PC-3 (cell line): ENCODE results near the gene USP22. TPM values are rescaled to one million over a fixed set of nuclear protein-coding genes. Genes with fewer than 3 reads are reported as not detected.

Experiments used
- ATAC-seq: fragments of 200-7000 bp; cut with Tn5 transposase; 2 replicates; pipeline ENCODE4 v1.9.1; 2020; ENCODE audit warnings: mild to moderate bottlenecking, moderate library complexity
- BruUV-seq: library from RNA; stranded (reverse); fragments of 400-500 nt; replicated peaks from 2 replicates; lab custom pipeline; 2021; lab: Mats Ljungman, UMichigan
- CTCF ChIA-PET: fragments of 300-600 bp; sonication (Branson Sonifier 250); formaldehyde crosslinking; loops from one replicate; lab custom pipeline; 2022; ENCODE audit warnings: antibody characterized with exemption; lab: Charles Lee
- POLR2A ChIA-PET: fragments of 300-600 bp; sonication (Branson Sonifier 250); formaldehyde crosslinking; loops from one replicate; lab custom pipeline; 2022; ENCODE audit warnings: antibody characterized with exemption; ENCODE audit not compliant: unreplicated experiment; lab: Charles Lee
- DNase-seq: peaks from one replicate; pipeline ENCODE4 v3.0.0-alpha.2; 2015
- H2AFZ ChIP-seq: fragments of 300-600 bp; sonication (generic); 2 replicates; pipeline ENCODE4 v1.6.0; 2016; ENCODE audit warnings: antibody characterized with exemption, low read length
- H3F3A ChIP-seq: fragments of 300-600 bp; sonication (generic); one replicate; pipeline ENCODE4 v1.6.0; 2017; ENCODE audit warnings: antibody characterized with exemption, low read length, control low read depth, mild to moderate bottlenecking; ENCODE audit not compliant: unreplicated experiment
- H3K27ac ChIP-seq: fragments of 300-600 bp; sonication (generic); 2 replicates; pipeline ENCODE4 v1.5.1; 2016; ENCODE audit warnings: mild to moderate bottlenecking, low read length
- H3K27me3 ChIP-seq: fragments of 300-600 bp; sonication (generic); 2 replicates; pipeline ENCODE4 v1.6.1; 2016; ENCODE audit warnings: low read length, mixed read lengths
- H3K36me3 ChIP-seq: fragments of 300-600 bp; sonication (generic); 2 replicates; pipeline ENCODE4 v1.6.1; 2016; ENCODE audit warnings: low read depth, mixed run types, low read length, mixed read lengths
- H3K4me1 ChIP-seq: fragments of 300-600 bp; sonication (generic); 2 replicates; pipeline ENCODE4 v1.5.1; 2016; ENCODE audit warnings: low read length; ENCODE audit not compliant: insufficient read depth
- H3K4me2 ChIP-seq: fragments of 300-600 bp; sonication (generic); 2 replicates; pipeline ENCODE4 v1.6.0; 2016; ENCODE audit warnings: low read length
- H3K4me3 ChIP-seq: fragments of 300-600 bp; sonication (generic); 2 replicates; pipeline ENCODE4 v1.5.1; 2016; ENCODE audit warnings: mild to moderate bottlenecking, low read length, mixed read lengths
- H3K79me2 ChIP-seq: fragments of 300-600 bp; sonication (generic); 2 replicates; pipeline ENCODE4 v1.6.1; 2017; ENCODE audit warnings: low read length, mixed read lengths
- H3K9ac ChIP-seq: fragments of 300-600 bp; sonication (generic); 2 replicates; pipeline ENCODE4 v1.6.0; 2016; ENCODE audit warnings: mild to moderate bottlenecking, low read length
- H3K9me2 ChIP-seq: fragments of 300-600 bp; sonication (generic); replicated peaks from 2 replicates; pipeline ENCODE4 v1.6.1; 2016; ENCODE audit warnings: mixed run types, low read length, mixed read lengths
- H3K9me3 ChIP-seq: fragments of 300-600 bp; sonication (generic); 2 replicates; pipeline ENCODE4 v1.6.1; 2016; ENCODE audit warnings: low read length, mixed read lengths
- H4K20me1 ChIP-seq: fragments of 300-600 bp; sonication (generic); 2 replicates; pipeline ENCODE4 v1.6.1; 2016; ENCODE audit warnings: low read length, mixed read lengths
- CTCF ChIP-seq: fragments of 300-600 bp; sonication (generic); conservative IDR thresholded peaks from 2 replicates; pipeline ENCODE4 v1.5.1; 2017; ENCODE audit warnings: antibody characterized with exemption, low read depth, mild to moderate bottlenecking, low read length
- EZH2 ChIP-seq: fragments of 300-600 bp; sonication (generic); IDR thresholded peaks from one replicate; pipeline ENCODE4 v1.6.1; 2017; ENCODE audit warnings: antibody characterized with exemption, mild to moderate bottlenecking, low read length; ENCODE audit not compliant: unreplicated experiment
- EZH2phosphoT487 ChIP-seq: fragments of 300-600 bp; sonication (generic); IDR thresholded peaks from 2 replicates; pipeline ENCODE4 v1.6.1; 2018; ENCODE audit warnings: mild to moderate bottlenecking, antibody characterized with exemption, low read length, borderline replicate concordance
- intact Hi-C: fragments of 100-400 bp; cut with micrococcal nuclease; formaldehyde crosslinking; loops from 2 replicates; pipeline ENCODE4 v1.9.0; 2023
- total RNA-seq: library from RNA; depleted of rRNA; stranded (reverse); fragments of >200 nt; gene quantifications from 2 replicates; pipeline ENCODE4 v1.2.3, GENCODE V29; 2014

The USP22 gene
- total RNA-seq, 1 experiment from 2014 or later: 188 TPM

DNA sequence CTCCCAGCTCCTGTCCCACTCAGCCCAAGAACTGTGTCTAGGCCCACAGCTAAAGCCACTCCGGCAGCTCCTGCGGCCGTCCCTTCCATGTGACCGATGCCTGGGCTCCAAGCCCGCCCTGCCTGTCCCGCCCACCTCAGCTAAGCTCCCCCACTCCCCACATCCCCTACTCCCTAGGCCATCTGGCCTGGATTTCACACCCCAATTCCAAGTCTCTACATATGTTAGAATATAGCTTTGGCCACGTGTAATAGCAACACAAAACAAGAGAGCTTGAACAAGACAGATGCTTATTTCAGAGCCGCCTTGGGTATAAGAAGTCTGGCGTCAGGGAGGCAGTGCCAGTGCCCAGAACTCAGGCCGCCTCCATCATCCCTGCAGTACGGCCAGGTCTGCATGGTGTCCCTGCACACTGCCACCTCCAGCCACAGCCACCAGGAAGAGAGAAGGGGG, 30.0 kb upstream of the USP22 start:
- intact Hi-C loops: no loop called here
- H3K9ac ChIP-seq: no peak overlapping the region
- ChIA-PET POLR2A (no interaction called here), CTCF (no interaction called here)
- no peaks in the 10 kb centered on the region for H3F3A ChIP-seq
- no peak overlapping the region for H3K4me2 ChIP-seq
- H3K4me1 ChIP-seq: no peaks in the 10 kb centered on the region
- no peak overlapping the region for H2AFZ ChIP-seq
- no peaks in the 10 kb centered on the region for H4K20me1 ChIP-seq
- no TSS peak for BruUV-seq
- no peaks in the 10 kb centered on the region for H3K9me2 ChIP-seq
- H3K36me3 ChIP-seq: no peaks in the 10 kb centered on the region
- H3K27ac ChIP-seq: no peak overlapping the region
- DNase-seq: no peak
- H3K9me3 ChIP-seq: no peaks in the 10 kb centered on the region
- TF ChIP-seq EZH2phosphoT487 (no peak), CTCF (no peak), EZH2 (no peak)
- no peak overlapping the region for H3K4me3 ChIP-seq
- H3K27me3 ChIP-seq: no peaks in the 10 kb centered on the region; the same call in 1 of the 2 replicates
- ATAC-seq: no peak
- H3K79me2 ChIP-seq: no peaks in the 10 kb centered on the region

DNA sequence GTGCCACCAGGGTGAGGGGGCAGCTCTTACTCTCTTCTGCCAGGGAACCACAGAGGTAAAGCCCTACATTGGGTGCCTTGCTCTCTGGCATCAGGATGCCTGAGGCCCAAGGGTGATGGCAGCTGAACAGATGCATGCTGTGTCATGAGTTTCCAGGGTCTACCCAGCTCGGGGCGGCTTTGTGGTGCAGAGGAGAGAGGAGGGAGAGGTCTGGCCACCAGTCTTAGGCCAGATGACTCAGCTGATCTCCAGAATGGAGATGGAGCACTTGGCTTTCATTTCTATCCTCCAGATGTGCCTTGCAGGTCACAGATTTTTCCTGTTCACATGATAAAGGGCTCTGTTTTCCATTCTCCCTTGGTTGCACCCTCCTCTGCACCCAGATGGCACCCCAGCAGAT, 23.6 kb upstream of the USP22 start:
- no peaks in the 10 kb centered on the region for H3K79me2 ChIP-seq
- no peak for ATAC-seq
- CTCF ChIA-PET: no interaction called here
- TF ChIP-seq CTCF (no peak), EZH2 (no peak), EZH2phosphoT487 (no peak)
- H3K4me3 ChIP-seq: no peak overlapping the region
- H3K27me3 ChIP-seq: no peaks in the 10 kb centered on the region
- H3K9me3 ChIP-seq: no peaks in the 10 kb centered on the region
- no peaks in the 10 kb centered on the region for H4K20me1 ChIP-seq
- DNase-seq: no peak
- intact Hi-C loops: no loop called here
- H3K9me2 ChIP-seq: no peaks in the 10 kb centered on the region
- no peaks in the 10 kb centered on the region for H3K36me3 ChIP-seq
- H2AFZ ChIP-seq: no peak overlapping the region
- POLR2A ChIA-PET: no interaction called here
- no peak overlapping the region for H3K27ac ChIP-seq
- H3K4me2 ChIP-seq: no peak overlapping the region
- H3F3A ChIP-seq: no peaks in the 10 kb centered on the region
- H3K9ac ChIP-seq: no peak overlapping the region
- H3K4me1 ChIP-seq: no peaks in the 10 kb centered on the region
- no TSS peak for BruUV-seq

DNA sequence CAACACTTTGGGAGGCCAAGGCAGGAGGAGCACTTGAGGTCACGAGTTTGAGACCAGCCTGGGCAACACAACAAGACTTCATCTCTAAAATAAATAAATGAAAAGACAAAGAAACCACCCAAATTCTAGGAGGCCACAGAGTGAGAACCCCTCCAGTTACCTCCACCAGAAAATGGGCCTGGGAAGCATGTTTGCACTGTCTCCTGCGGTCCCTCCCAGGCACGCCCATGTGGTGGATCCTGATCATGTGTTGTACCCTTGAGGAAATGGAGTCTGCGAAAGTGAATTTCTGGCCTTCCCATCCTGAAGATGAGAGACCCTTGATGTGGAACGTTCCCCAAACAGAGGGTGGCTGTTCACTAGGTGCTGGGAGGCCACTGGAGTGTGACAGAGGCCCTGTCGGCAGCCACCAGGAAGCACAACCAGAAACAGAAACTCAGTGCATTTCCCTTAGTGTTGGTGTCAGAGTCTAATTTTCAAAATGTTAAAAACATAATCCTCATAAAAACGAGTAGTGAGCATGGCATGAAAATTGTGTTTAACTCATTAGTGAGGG, 19.2 kb upstream of the USP22 start:
- POLR2A ChIA-PET: no interaction called here
- Histone ChIP-seq H3K9me3 (no peaks in the 10 kb centered on the region), H3K79me2 (no peaks in the 10 kb centered on the region), H3K4me3 (no peak overlapping the region), H3K9ac (no peak overlapping the region), H3K27me3 (no peaks in the 10 kb centered on the region), H4K20me1 (no peaks in the 10 kb centered on the region), H2AFZ (no peak overlapping the region), H3K4me2 (no peak overlapping the region), H3K36me3 (no peaks in the 10 kb centered on the region), H3K27ac (no peak overlapping the region), H3K9me2 (no peaks in the 10 kb centered on the region), H3F3A (no peaks in the 10 kb centered on the region), H3K4me1 (no peaks in the 10 kb centered on the region)
- no peak for TF ChIP-seq CTCF
- no peak for TF ChIP-seq EZH2phosphoT487
- TF ChIP-seq EZH2: no peak
- CTCF ChIA-PET: no interaction called here
- ATAC-seq (no peak), DNase-seq (no peak)
- BruUV-seq: no TSS peak
- intact Hi-C loops: no loop called here
